Choroid plexus epithelial cell (primary cell): ENCODE results near the gene ANKH.

ENCODE experiments used
- DNase-seq: peaks from one replicate; pipeline ENCODE4 v3.0.0-alpha.2; 2010; ENCODE audit warnings: low read depth
- H3K4me3 ChIP-seq: 2 replicates; pipeline ENCODE4 v1.5.1; 2011; ENCODE audit warnings: low read depth, mild to moderate bottlenecking, control low read depth, low read length, moderate library complexity
- CTCF ChIP-seq: conservative IDR thresholded peaks from 2 replicates; pipeline ENCODE4 v1.5.1; 2011; ENCODE audit warnings: low read depth, mild to moderate bottlenecking, control low read depth, inconsistent platforms, low read length, moderate library complexity

Gene ANKH

DNA sequence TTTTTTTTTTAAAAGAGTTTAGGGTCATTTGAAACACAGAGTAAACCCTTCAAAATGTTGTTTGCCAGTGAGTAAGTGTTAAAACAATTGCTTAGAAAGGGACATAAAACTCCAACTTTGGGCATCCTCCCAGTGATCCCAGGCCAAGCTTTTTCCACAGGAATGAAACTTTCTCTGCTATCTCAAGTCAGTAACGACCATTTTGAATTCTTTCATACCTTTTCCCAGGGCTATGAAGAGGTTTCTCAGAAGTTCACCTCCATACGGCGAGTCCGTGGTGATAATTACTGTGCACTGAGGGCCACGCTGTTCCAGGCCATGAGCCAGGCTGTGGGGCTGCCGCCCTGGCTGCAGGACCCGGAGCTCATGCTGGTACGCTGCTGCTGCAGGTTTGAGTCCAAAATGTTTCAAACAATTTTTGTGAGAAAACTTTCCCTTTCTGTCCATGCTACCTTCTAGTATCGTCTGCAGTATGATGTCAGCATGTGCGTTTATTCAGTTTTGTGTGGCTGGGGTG lies 190.3 kb downstream of the ANKH start:
- no peak for TF ChIP-seq CTCF
- no peak for DNase-seq
- H3K4me3 ChIP-seq = no peak overlapping the region

DNA sequence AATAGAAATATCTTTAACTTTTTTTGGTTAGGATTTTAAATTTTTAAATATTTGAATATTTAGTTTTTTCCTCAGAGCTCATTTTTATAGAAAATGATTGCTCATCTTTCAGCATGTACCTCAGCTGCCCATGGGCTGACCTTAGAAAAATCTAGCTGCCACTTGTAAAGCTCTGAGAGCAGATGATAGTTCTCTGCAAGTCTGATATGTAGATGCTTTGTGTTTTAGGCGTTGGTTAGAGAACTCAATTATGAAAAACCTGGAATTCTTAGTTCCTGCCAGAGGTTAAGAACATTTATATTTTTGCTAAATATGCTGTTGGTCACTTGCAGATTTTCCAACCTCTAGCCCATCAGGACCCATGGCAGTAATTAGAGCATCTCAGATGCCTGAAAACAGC lies 192.0 kb downstream of the ANKH start:
- no peak for DNase-seq
- TF ChIP-seq CTCF = no peak
- H3K4me3 ChIP-seq = no peak overlapping the region

- H3K4me3 ChIP-seq = no peak overlapping the region
- DNase-seq = no peak
- TF ChIP-seq CTCF = no peak
Measured at GRCh38 chr5:14678773-14679334, 192.7 kb downstream of the ANKH start.

GRCh38 chr5:14676320-14676719 lies 195.3 kb downstream of the ANKH start:
- peak; percentile 67 for DNase-seq
- no peak overlapping the region for H3K4me3 ChIP-seq
- TF ChIP-seq CTCF = no peak

GRCh38 chr5:14675865-14676300 lies 195.7 kb downstream of the ANKH start:
- no peak for TF ChIP-seq CTCF
- H3K4me3 ChIP-seq = no peak overlapping the region
- peak; percentile 19 for DNase-seq

DNA sequence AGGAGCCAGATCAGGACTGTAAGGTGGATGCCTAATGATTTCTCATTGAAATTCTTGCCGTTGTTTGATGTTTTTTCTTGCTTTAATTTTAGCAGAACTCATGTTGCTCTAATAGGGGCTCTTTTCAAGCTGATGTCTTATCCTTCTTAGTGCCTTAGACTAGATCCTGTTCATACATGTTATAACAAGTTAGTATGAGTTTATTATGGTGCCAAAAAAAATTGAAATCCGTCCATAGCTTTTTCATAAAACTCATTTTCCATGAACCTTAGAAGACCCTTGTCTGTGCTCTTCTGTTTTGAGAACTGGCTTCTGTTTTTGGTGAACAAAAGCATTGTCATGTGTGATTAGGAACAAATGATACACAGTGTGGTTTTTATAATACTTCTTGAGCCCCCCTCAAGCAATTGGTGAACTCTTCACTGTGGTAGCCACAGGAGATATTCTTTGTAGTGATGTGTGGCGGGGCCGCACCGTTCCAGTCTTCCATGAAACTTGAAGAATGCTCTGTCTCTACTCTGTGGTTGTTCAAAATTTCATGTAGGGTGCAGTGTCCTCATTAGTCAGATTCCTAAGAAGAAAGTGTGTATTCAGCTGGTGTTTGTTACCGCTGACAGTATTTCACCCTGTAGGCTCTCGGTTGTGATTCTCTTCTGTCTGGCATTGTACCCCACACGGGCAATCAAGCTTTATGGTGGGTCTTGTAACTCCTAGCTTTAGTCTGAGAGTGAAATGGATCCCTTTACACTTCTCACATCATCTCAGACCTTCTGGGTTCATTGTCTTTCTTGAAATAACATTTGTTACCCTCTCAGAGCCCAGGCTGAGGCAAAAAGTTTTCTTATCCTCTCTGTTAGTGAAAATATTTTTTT lies 196.4 kb downstream of the ANKH start:
- peak; percentile 54 for DNase-seq
- no peak overlapping the region for H3K4me3 ChIP-seq
- no peak for TF ChIP-seq CTCF
